ENCODE data around the gene SPTY2D1.

Gene SPTY2D1

GRCh38 chr11:18578975-18579598 lies 55.1 kb downstream of the SPTY2D1 start:
- H3K36me3 ChIP-seq (ENCODE audit: insufficient read depth, insufficient read length, low read length) = peaks cover 18% of the 10 kb centered on the region
- H3K9me3 ChIP-seq (ENCODE audit: insufficient read depth, low read length) = no peaks in the 10 kb centered on the region
- H3K9ac ChIP-seq (ENCODE audit: insufficient read length, low read depth) = no peak overlapping the region
- no peak for DNase-seq (ENCODE audit: low read depth, low spot score)
- no peaks in the 10 kb centered on the region for H3K27me3 ChIP-seq (ENCODE audit: insufficient read depth, insufficient read length)
- H3K4me1 ChIP-seq (ENCODE audit: insufficient read depth, insufficient read length) = no peaks in the 10 kb centered on the region
- no peak overlapping the region for H3K4me3 ChIP-seq (ENCODE audit: insufficient read length, low read depth)
- TF ChIP-seq SUZ12 (IDR thresholded peaks at IDR 0.05; ENCODE audit: extremely low read depth, insufficient read depth, insufficient read length) (no peak), ZNF274 (IDR thresholded peaks at IDR 0.05; ENCODE audit: low read depth, low read length) (no peak), YY1 (IDR thresholded peaks at IDR 0.05; ENCODE audit: insufficient read depth, insufficient read length) (no peak)

- no peak for TF ChIP-seq SUZ12 (IDR thresholded peaks at IDR 0.05; ENCODE audit: extremely low read depth, insufficient read depth, insufficient read length)
- no peak for TF ChIP-seq ZNF274 (IDR thresholded peaks at IDR 0.05; ENCODE audit: low read depth, low read length)
- TF ChIP-seq YY1 (IDR thresholded peaks at IDR 0.05; ENCODE audit: insufficient read depth, insufficient read length) = no peak
- H3K4me3 ChIP-seq (ENCODE audit: insufficient read length, low read depth) = no peak overlapping the region
- H3K27me3 ChIP-seq (ENCODE audit: insufficient read depth, insufficient read length) = no peaks in the 10 kb centered on the region
- no peaks in the 10 kb centered on the region for H3K9me3 ChIP-seq (ENCODE audit: insufficient read depth, low read length)
- no peaks in the 10 kb centered on the region for H3K4me1 ChIP-seq (ENCODE audit: insufficient read depth, insufficient read length)
- H3K9ac ChIP-seq (ENCODE audit: insufficient read length, low read depth) = no peak overlapping the region
- peaks cover 24% of the 10 kb centered on the region for H3K36me3 ChIP-seq (ENCODE audit: insufficient read depth, insufficient read length, low read length)
- no peak for DNase-seq (ENCODE audit: low read depth, low spot score)
Observed at GRCh38 chr11:18575361-18575760, 58.8 kb downstream of the SPTY2D1 start.

- Histone ChIP-seq H3K4me1 (ENCODE audit: insufficient read depth, insufficient read length) (no peaks in the 10 kb centered on the region), H3K9ac (ENCODE audit: insufficient read length, low read depth) (no peak overlapping the region), H3K9me3 (ENCODE audit: insufficient read depth, low read length) (no peaks in the 10 kb centered on the region), H3K4me3 (ENCODE audit: insufficient read length, low read depth) (no peak overlapping the region), H3K36me3 (ENCODE audit: insufficient read depth, insufficient read length, low read length) (peaks cover 13% of the 10 kb centered on the region), H3K27me3 (ENCODE audit: insufficient read depth, insufficient read length) (no peaks in the 10 kb centered on the region)
- TF ChIP-seq ZNF274 (IDR thresholded peaks at IDR 0.05; ENCODE audit: low read depth, low read length) (no peak), SUZ12 (IDR thresholded peaks at IDR 0.05; ENCODE audit: extremely low read depth, insufficient read depth, insufficient read length) (no peak), YY1 (IDR thresholded peaks at IDR 0.05; ENCODE audit: insufficient read depth, insufficient read length) (no peak)
- DNase-seq (ENCODE audit: low read depth, low spot score) = no peak
Observed at GRCh38 chr11:18567081-18567480, 67.1 kb downstream of the SPTY2D1 start.

- H3K9me3 ChIP-seq (ENCODE audit: insufficient read depth, low read length) = no peaks in the 10 kb centered on the region
- no peaks in the 10 kb centered on the region for H3K27me3 ChIP-seq (ENCODE audit: insufficient read depth, insufficient read length)
- H3K9ac ChIP-seq (ENCODE audit: insufficient read length, low read depth) = no peak overlapping the region
- peaks cover 13% of the 10 kb centered on the region for H3K36me3 ChIP-seq (ENCODE audit: insufficient read depth, insufficient read length, low read length)
- TF ChIP-seq SUZ12 (IDR thresholded peaks at IDR 0.05; ENCODE audit: extremely low read depth, insufficient read depth, insufficient read length) (no peak), YY1 (IDR thresholded peaks at IDR 0.05; ENCODE audit: insufficient read depth, insufficient read length) (no peak), ZNF274 (IDR thresholded peaks at IDR 0.05; ENCODE audit: low read depth, low read length) (no peak)
- DNase-seq (ENCODE audit: low read depth, low spot score) = no peak
- no peaks in the 10 kb centered on the region for H3K4me1 ChIP-seq (ENCODE audit: insufficient read depth, insufficient read length)
- H3K4me3 ChIP-seq (ENCODE audit: insufficient read length, low read depth) = no peak overlapping the region
Observed at GRCh38 chr11:18566406-18566805, 67.7 kb downstream of the SPTY2D1 start.

- Histone ChIP-seq H3K9ac (ENCODE audit: insufficient read length, low read depth) (no peak overlapping the region), H3K4me1 (ENCODE audit: insufficient read depth, insufficient read length) (no peaks in the 10 kb centered on the region), H3K36me3 (ENCODE audit: insufficient read depth, insufficient read length, low read length) (no peaks in the 10 kb centered on the region), H3K9me3 (ENCODE audit: insufficient read depth, low read length) (no peaks in the 10 kb centered on the region), H3K27me3 (ENCODE audit: insufficient read depth, insufficient read length) (no peaks in the 10 kb centered on the region), H3K4me3 (ENCODE audit: insufficient read length, low read depth) (no peak overlapping the region)
- no peak for DNase-seq (ENCODE audit: low read depth, low spot score)
- TF ChIP-seq SUZ12 (IDR thresholded peaks at IDR 0.05; ENCODE audit: extremely low read depth, insufficient read depth, insufficient read length) (no peak), ZNF274 (IDR thresholded peaks at IDR 0.05; ENCODE audit: low read depth, low read length) (no peak), YY1 (IDR thresholded peaks at IDR 0.05; ENCODE audit: insufficient read depth, insufficient read length) (no peak)
Observed at GRCh38 chr11:18564149-18564548, 70.0 kb downstream of the SPTY2D1 start.

- no peaks in the 10 kb centered on the region for H3K4me1 ChIP-seq (ENCODE audit: insufficient read depth, insufficient read length)
- no peak overlapping the region for H3K9ac ChIP-seq (ENCODE audit: insufficient read length, low read depth)
- no peaks in the 10 kb centered on the region for H3K27me3 ChIP-seq (ENCODE audit: insufficient read depth, insufficient read length)
- TF ChIP-seq ZNF274 (IDR thresholded peaks at IDR 0.05; ENCODE audit: low read depth, low read length) (no peak), SUZ12 (IDR thresholded peaks at IDR 0.05; ENCODE audit: extremely low read depth, insufficient read depth, insufficient read length) (no peak), YY1 (IDR thresholded peaks at IDR 0.05; ENCODE audit: insufficient read depth, insufficient read length) (no peak)
- H3K36me3 ChIP-seq (ENCODE audit: insufficient read depth, insufficient read length, low read length) = no peaks in the 10 kb centered on the region
- no peaks in the 10 kb centered on the region for H3K9me3 ChIP-seq (ENCODE audit: insufficient read depth, low read length)
- no peak overlapping the region for H3K4me3 ChIP-seq (ENCODE audit: insufficient read length, low read depth)
- no peak for DNase-seq (ENCODE audit: low read depth, low spot score)
Observed at GRCh38 chr11:18563090-18563730, 70.9 kb downstream of the SPTY2D1 start.

All from NT2/D1 (cell line).